OCI-LY7 (cell line): ENCODE data around the gene ARFGEF2. TPM values are rescaled to one million over a fixed set of nuclear protein-coding genes. Genes with fewer than 3 reads are reported as not detected.

Source experiments
- BruUV-seq: library from RNA; stranded (reverse); fragments of 400-500 nt; replicated peaks from 2 replicates; lab custom pipeline; 2021; lab: Mats Ljungman, UMichigan
- CTCF ChIA-PET: fragments of 300-600 bp; sonication (Branson Sonifier 250); formaldehyde crosslinking; loops from one replicate; lab custom pipeline; 2022; ENCODE audit warnings: antibody characterized with exemption; ENCODE audit not compliant: unreplicated experiment; lab: Charles Lee
- POLR2A ChIA-PET: fragments of 300-600 bp; sonication (Branson Sonifier 250); formaldehyde crosslinking; loops from one replicate; lab custom pipeline; 2022; ENCODE audit warnings: antibody characterized with exemption; lab: Charles Lee
- DNase-seq: peaks from one replicate; pipeline ENCODE4 v3.0.0-alpha.2; 2015; ENCODE audit warnings: low spot score
- H2AFZ ChIP-seq: fragments of 200-600 bp; sonication (generic), shearing (Covaris generic); 2 replicates; pipeline ENCODE4 v1.6.1; 2014; ENCODE audit warnings: mild to moderate bottlenecking, antibody characterized with exemption, low read length, moderate library complexity
- H3K27ac ChIP-seq: fragments of 200-600 bp; sonication (generic); 2 replicates; pipeline ENCODE4 v1.5.1; 2014; ENCODE audit warnings: mixed run types, low read depth, mild to moderate bottlenecking, moderate library complexity, low read length, inconsistent platforms; ENCODE audit not compliant: poor library complexity, severe bottlenecking
- H3K36me3 ChIP-seq: fragments of 200-600 bp; sonication (generic); 2 replicates; pipeline ENCODE4 v1.6.1; 2014; ENCODE audit warnings: mild to moderate bottlenecking, antibody characterized with exemption, low read length, moderate library complexity, mixed read lengths; ENCODE audit not compliant: insufficient read depth
- H3K4me1 ChIP-seq: fragments of 200-600 bp; sonication (generic); 2 replicates; pipeline ENCODE4 v1.5.1; 2014; ENCODE audit warnings: mild to moderate bottlenecking, low read length; ENCODE audit not compliant: insufficient read depth, poor library complexity, severe bottlenecking
- H3K4me2 ChIP-seq: fragments of 200-600 bp; sonication (generic); 2 replicates; pipeline ENCODE4 v1.6.1; 2014; ENCODE audit warnings: mild to moderate bottlenecking, low read length
- H3K4me3 ChIP-seq: fragments of 200-600 bp; sonication (generic); 2 replicates; pipeline ENCODE4 v1.5.1; 2014; ENCODE audit warnings: mild to moderate bottlenecking, low read depth, low read length; ENCODE audit not compliant: poor library complexity, severe bottlenecking
- H3K79me2 ChIP-seq: fragments of 200-600 bp; sonication (generic); 2 replicates; pipeline ENCODE4 v1.6.1; 2016; ENCODE audit warnings: low read depth, mild to moderate bottlenecking, low read length, moderate library complexity, mixed read lengths; ENCODE audit not compliant: insufficient read depth
- H3K9me2 ChIP-seq: fragments of 200-600 bp; sonication (generic); 2 replicates; pipeline ENCODE4 v1.6.1; 2016; ENCODE audit warnings: mild to moderate bottlenecking, low read length, mixed read lengths; ENCODE audit not compliant: insufficient read depth
- H3K9me3 ChIP-seq: fragments of 200-600 bp; sonication (generic); 2 replicates; pipeline ENCODE4 v1.6.1; 2014; ENCODE audit warnings: mild to moderate bottlenecking, mixed run types, low read length, mixed read lengths
- H4K20me1 ChIP-seq: fragments of 200-600 bp; sonication (generic); 2 replicates; pipeline ENCODE4 v1.6.1; 2014; ENCODE audit warnings: mild to moderate bottlenecking, antibody characterized with exemption, low read length, moderate library complexity, mixed read lengths; ENCODE audit not compliant: insufficient read depth
- CTCF ChIP-seq: fragments of 200-600 bp; sonication (generic); conservative IDR thresholded peaks from 2 replicates; pipeline ENCODE4 v1.5.1; 2014; ENCODE audit warnings: mild to moderate bottlenecking, antibody characterized with exemption, low read length, moderate library complexity, mixed read lengths
- EZH2phosphoT487 ChIP-seq: fragments of 200-600 bp; sonication (generic); IDR thresholded peaks from 2 replicates; pipeline ENCODE4 v1.6.1; 2018; ENCODE audit warnings: low read depth, borderline replicate concordance, mild to moderate bottlenecking, mixed run types, antibody characterized with exemption, low read length, moderate library complexity, mixed read lengths
- intact Hi-C: fragments of 100-400 bp; cut with micrococcal nuclease; formaldehyde crosslinking; loops from one replicate; pipeline ENCODE4 v1.10.0; 2022; ENCODE audit not compliant: unreplicated experiment
- total RNA-seq, 2 experiments: library from RNA; depleted of rRNA in 1 of 2; stranded (reverse); fragments of >200 nt in 1 of 2; shearing (Covaris generic) in 1 of 2; gene quantifications; 2 replicates each; pipeline ENCODE4 v1.2.3, GENCODE V29; 2014 to 2022

The ARFGEF2 gene
- total RNA-seq, 2 experiments from 2014 or later = 23.4 to 42.1 TPM

GRCh38 chr20:48957053-48957481 is 35.6 kb downstream of the ARFGEF2 start:
- no peak for DNase-seq
- Histone ChIP-seq H3K9me3 (no peaks in the 10 kb centered on the region), H3K4me3 (no peak overlapping the region), H3K4me1 (no peaks in the 10 kb centered on the region), H3K27ac (no peak overlapping the region), H4K20me1 (no peaks in the 10 kb centered on the region), H3K79me2 (no peaks in the 10 kb centered on the region), H3K4me2 (no peak overlapping the region), H3K36me3 (peaks cover 76% of the 10 kb centered on the region), H3K9me2 (no peaks in the 10 kb centered on the region), H2AFZ (no peak overlapping the region)
- intact Hi-C loops = no loop called here
- TF ChIP-seq CTCF (no peak), EZH2phosphoT487 (no peak)
- BruUV-seq = no TSS peak
- ChIA-PET CTCF (no interaction called here), POLR2A (no interaction called here)

GRCh38 chr20:48957533-48957932 is 36.0 kb downstream of the ARFGEF2 start:
- no peak overlapping the region for H2AFZ ChIP-seq
- TF ChIP-seq EZH2phosphoT487 (no peak), CTCF (no peak)
- peaks cover 73% of the 10 kb centered on the region for H3K36me3 ChIP-seq
- CTCF ChIA-PET = no interaction called here
- H3K79me2 ChIP-seq = no peaks in the 10 kb centered on the region
- H3K9me2 ChIP-seq = no peaks in the 10 kb centered on the region
- no TSS peak for BruUV-seq
- no peaks in the 10 kb centered on the region for H3K9me3 ChIP-seq
- H3K4me2 ChIP-seq = no peak overlapping the region
- no peaks in the 10 kb centered on the region for H4K20me1 ChIP-seq
- POLR2A ChIA-PET = no interaction called here
- H3K4me3 ChIP-seq = no peak overlapping the region
- intact Hi-C loops = no loop called here
- no peak for DNase-seq
- no peaks in the 10 kb centered on the region for H3K4me1 ChIP-seq
- H3K27ac ChIP-seq = no peak overlapping the region

- no TSS peak for BruUV-seq
- H3K4me3 ChIP-seq = no peak overlapping the region
- peaks cover 72% of the 10 kb centered on the region for H3K36me3 ChIP-seq
- H2AFZ ChIP-seq = no peak overlapping the region
- no peaks in the 10 kb centered on the region for H3K9me2 ChIP-seq
- H3K27ac ChIP-seq = no peak overlapping the region
- no peak for TF ChIP-seq CTCF
- no peak for TF ChIP-seq EZH2phosphoT487
- no peaks in the 10 kb centered on the region for H3K79me2 ChIP-seq
- no peaks in the 10 kb centered on the region for H3K9me3 ChIP-seq
- no peak overlapping the region for H3K4me2 ChIP-seq
- no peaks in the 10 kb centered on the region for H4K20me1 ChIP-seq
- POLR2A ChIA-PET = interaction anchor here (0.7 kb wide), 1 partner anchor 205 kb away, joined by 5 read pairs; no protein-coding TSS in a partner anchor
- H3K4me1 ChIP-seq = no peaks in the 10 kb centered on the region
- DNase-seq = no peak
- intact Hi-C loops = no loop called here
- CTCF ChIA-PET = interaction anchor here (0.6 kb wide), 1 partner anchor 34 kb away, joined by 3 read pairs; no protein-coding TSS in a partner anchor
Observed at GRCh38 chr20:48958743-48959142, 37.2 kb downstream of the ARFGEF2 start.
